Measurements from ENCODE around the gene SLC25A38.

- TF ChIP-seq CTCF (IDR thresholded peaks at IDR 0.05) (no peak), POLR2A (IDR thresholded peaks at IDR 0.05) (no peak)
These were observed 24.8 kb downstream of the SLC25A38 start for GRCh38 chr3:39407773-39408492.
